ENCODE data around the gene OTOP2. TPM values are rescaled to one million over a fixed set of nuclear protein-coding genes. Genes with fewer than 3 reads are reported as not detected.

Gene OTOP2
- total RNA-seq, 1 experiment from 2014 or later = 0.11 TPM

DNA sequence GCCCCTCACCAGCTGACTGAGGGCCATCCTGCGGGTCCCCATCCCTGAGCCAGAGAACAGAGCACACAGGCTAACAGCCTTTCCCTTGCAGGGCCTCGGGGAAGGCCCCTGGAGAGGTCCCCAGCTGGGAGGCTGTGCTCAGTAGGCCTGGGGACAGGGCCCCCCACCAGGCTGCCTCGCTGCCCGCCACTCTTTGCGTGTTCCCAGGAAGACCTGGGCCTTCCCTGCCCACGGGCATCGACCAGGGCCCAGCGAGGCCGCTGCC is 47.7 kb downstream of the OTOP2 start:
- WGBS (ENCODE audit: extremely low coverage, insufficient read length, low lambda C conversion rate) = no CpG with 5 or more reads among the region's 9 CpGs
- H3K27me3 Mint-ChIP-seq (ENCODE audit: low read depth) = peaks cover 59% of the 10 kb centered on the region
- Histone ChIP-seq H3K4me2 (ENCODE audit: insufficient read depth, insufficient read length, low read length) (peak overlapping the region; percentile 47), H3K9ac (ENCODE audit: extremely low read depth, insufficient read length, low read length) (no peak overlapping the region), H3K27me3 (ENCODE audit: insufficient read depth, low read length) (peaks cover 19% of the 10 kb centered on the region), H2BK5ac (ENCODE audit: insufficient read length, low read length) (no peak overlapping the region), H3K27ac (ENCODE audit: insufficient read length, low read depth, low read length) (no peak overlapping the region), H3K23me2 (ENCODE audit: insufficient read length, low read depth, low read length, poor library complexity, severe bottlenecking) (peaks cover 8% of the 10 kb centered on the region), H3K23ac (ENCODE audit: insufficient read length, low read depth, low read length) (no peak overlapping the region), H4K20me1 (ENCODE audit: control insufficient read depth, insufficient read depth, insufficient read length) (no peaks in the 10 kb centered on the region), H2BK120ac (ENCODE audit: low read depth, low read length, poor library complexity, severe bottlenecking) (no peak overlapping the region), H3K79me2 (ENCODE audit: insufficient read depth, low read length) (no peaks in the 10 kb centered on the region), H2AFZ (ENCODE audit: low read length) (no peak overlapping the region), H4K5ac (ENCODE audit: insufficient read length, low read depth, low read length) (no peak overlapping the region), H3K9me3 (ENCODE audit: control insufficient read depth, low read depth, low read length) (no peaks in the 10 kb centered on the region), H3K18ac (ENCODE audit: insufficient read length, low read depth, low read length) (no peak overlapping the region), H3K56ac (ENCODE audit: insufficient read length, low read depth, low read length) (no peak overlapping the region), H3T11ph (ENCODE audit: low read length) (no peak overlapping the region), H3K14ac (ENCODE audit: insufficient read depth, low read length) (no peak overlapping the region), H2BK15ac (ENCODE audit: low read depth, low read length) (no peak overlapping the region), H3K79me1 (ENCODE audit: insufficient read depth, low read depth, low read length, poor library complexity, severe bottlenecking) (no peaks in the 10 kb centered on the region), H2BK20ac (ENCODE audit: low read depth, low read length, poor library complexity, severe bottlenecking) (no peak overlapping the region), H2AK5ac (ENCODE audit: insufficient read length, low read length) (no peak overlapping the region), H4K91ac (ENCODE audit: insufficient read length, low read depth, low read length) (no peak overlapping the region), H2BK12ac (ENCODE audit: insufficient read length, low read depth, low read length) (no peak overlapping the region), H4K8ac (replicated peaks; ENCODE audit: insufficient read length, low read depth, low read length) (no peak overlapping the region), H3K4ac (ENCODE audit: low read depth, low read length) (no peak overlapping the region), H3K4me1 (ENCODE audit: insufficient read depth, low read length) (no peaks in the 10 kb centered on the region; the same call in 1 of the 2 replicates)
- peak overlapping the region; percentile 67 to 83 for H3K4me3 Mint-ChIP-seq
- no peak for DNase-seq
- no peak for TF ChIP-seq CTCF (conservative IDR thresholded peaks at IDR 0.05)
- no peaks in the 10 kb centered on the region for H3K36me3 Mint-ChIP-seq (ENCODE audit: insufficient read depth in 1 of 3, low read depth in 3 of 3)
- peaks cover 0 to 2% of the 10 kb centered on the region in 2 experiments; a peak in 1 of 5 replicates for H3K9me3 Mint-ChIP-seq
- peaks cover 10 to 19% of the 10 kb centered on the region in 2 experiments for H3K4me1 Mint-ChIP-seq
- H3K27ac Mint-ChIP-seq = no peak overlapping the region

All from H9 (cell line).